Loucy (cell line): Measurements from ENCODE around the gene SAP30L.

Experiments used
- H2AFZ ChIP-seq: fragments of 200-600 bp; sonication (generic); 2 replicates; pipeline ENCODE4 v1.6.0; 2016; ENCODE audit warnings: antibody characterized with exemption, mild to moderate bottlenecking, low read length, moderate library complexity
- H3F3A ChIP-seq: fragments of 200-600 bp; 2 replicates; pipeline ENCODE4 v1.6.0; 2016; ENCODE audit warnings: antibody characterized with exemption, low read depth, mild to moderate bottlenecking
- H3K27me3 ChIP-seq: fragments of 200-600 bp; sonication (generic); 2 replicates; pipeline ENCODE4 v1.6.1; 2014; ENCODE audit warnings: low read length, mild to moderate bottlenecking; ENCODE audit not compliant: insufficient read depth, poor library complexity, severe bottlenecking
- H3K36me3 ChIP-seq: fragments of 200-600 bp; sonication (generic); 2 replicates; pipeline ENCODE4 v1.6.1; 2016; ENCODE audit warnings: low read length; ENCODE audit not compliant: insufficient read depth
- H3K4me1 ChIP-seq: fragments of 200-600 bp; sonication (generic); 2 replicates; pipeline ENCODE4 v1.5.1; 2014; ENCODE audit warnings: low read length, mild to moderate bottlenecking; ENCODE audit not compliant: insufficient read depth, poor library complexity, severe bottlenecking
- H3K4me2 ChIP-seq: fragments of 200-600 bp; sonication (generic); 2 replicates; pipeline ENCODE4 v1.6.0; 2014; ENCODE audit warnings: antibody characterized with exemption, low read length, low read depth, mild to moderate bottlenecking; ENCODE audit not compliant: poor library complexity, severe bottlenecking
- H3K4me3 ChIP-seq: fragments of 200-600 bp; sonication (generic); 2 replicates; pipeline ENCODE4 v1.5.1; 2014; ENCODE audit warnings: low read length, mild to moderate bottlenecking, mixed read lengths; ENCODE audit not compliant: poor library complexity, severe bottlenecking
- H3K79me2 ChIP-seq: fragments of 200-600 bp; sonication (generic); 2 replicates; pipeline ENCODE4 v1.6.1; 2014; ENCODE audit warnings: low read length; ENCODE audit not compliant: insufficient read depth
- H3K9ac ChIP-seq: fragments of 200-600 bp; sonication (generic); 2 replicates; pipeline ENCODE4 v1.6.0; 2014; ENCODE audit warnings: mild to moderate bottlenecking, low read depth, low read length, moderate library complexity; ENCODE audit not compliant: poor library complexity, severe bottlenecking
- H3K9me2 ChIP-seq: fragments of 200-600 bp; sonication (generic); replicated peaks from 2 replicates; pipeline ENCODE4 v1.6.1; 2016; ENCODE audit warnings: low read depth, low read length, mixed read lengths
- H3K9me3 ChIP-seq: fragments of 200-600 bp; sonication (generic); 2 replicates; pipeline ENCODE4 v1.6.1; 2014; ENCODE audit warnings: mild to moderate bottlenecking, antibody characterized with exemption, low read length, low read depth; ENCODE audit not compliant: insufficient read depth
- H4K20me1 ChIP-seq: fragments of 200-600 bp; sonication (generic); 2 replicates; pipeline ENCODE4 v1.6.0; 2014; ENCODE audit warnings: antibody characterized with exemption, low read length, mild to moderate bottlenecking; ENCODE audit not compliant: insufficient read depth, poor library complexity, severe bottlenecking
- EZH2phosphoT487 ChIP-seq: fragments of 200-600 bp; IDR thresholded peaks from 2 replicates; pipeline ENCODE4 v1.6.1; 2018; ENCODE audit warnings: antibody characterized with exemption, mild to moderate bottlenecking, moderate library complexity, borderline replicate concordance
- TF ChIP-seq, protein P1 (sequence below): fragments of 200-600 bp; sonication (generic); conservative IDR thresholded peaks from 2 replicates; pipeline ENCODE4 v1.5.1; 2014; ENCODE audit warnings: mild to moderate bottlenecking, antibody characterized with exemption, low read length

The SAP30L gene

DNA sequence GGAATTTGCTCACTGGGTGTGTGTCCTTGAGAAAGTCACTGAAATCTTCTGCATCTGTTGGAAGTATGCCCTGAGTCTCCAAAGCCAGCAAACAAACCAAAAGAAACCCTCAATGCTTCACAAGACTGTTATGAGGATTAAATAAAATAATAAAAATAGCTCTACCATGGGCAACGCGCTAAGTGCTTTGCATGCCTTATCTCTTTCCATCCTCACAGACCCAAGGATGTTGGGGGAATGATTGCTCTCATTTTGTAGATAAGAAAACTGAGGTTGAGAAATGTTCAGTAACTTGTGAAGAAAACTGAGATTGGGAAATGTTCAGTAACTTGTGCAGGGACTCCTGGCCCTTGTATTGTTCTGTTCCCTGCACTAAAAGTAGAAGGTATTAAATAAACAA, 24.3 kb downstream of the SAP30L start:
- Histone ChIP-seq H3K4me2 (no peak overlapping the region), H3K4me1 (no peaks in the 10 kb centered on the region), H3K4me3 (no peak overlapping the region), H3K79me2 (no peaks in the 10 kb centered on the region), H3K9ac (no peak overlapping the region), H3F3A (no peaks in the 10 kb centered on the region), H2AFZ (no peak overlapping the region), H3K9me3 (no peaks in the 10 kb centered on the region), H3K27me3 (no peaks in the 10 kb centered on the region), H3K9me2 (no peaks in the 10 kb centered on the region), H3K36me3 (no peaks in the 10 kb centered on the region), H4K20me1 (no peaks in the 10 kb centered on the region)
- TF ChIP-seq EZH2phosphoT487, result no peak
- TF ChIP-seq, protein P1, sequence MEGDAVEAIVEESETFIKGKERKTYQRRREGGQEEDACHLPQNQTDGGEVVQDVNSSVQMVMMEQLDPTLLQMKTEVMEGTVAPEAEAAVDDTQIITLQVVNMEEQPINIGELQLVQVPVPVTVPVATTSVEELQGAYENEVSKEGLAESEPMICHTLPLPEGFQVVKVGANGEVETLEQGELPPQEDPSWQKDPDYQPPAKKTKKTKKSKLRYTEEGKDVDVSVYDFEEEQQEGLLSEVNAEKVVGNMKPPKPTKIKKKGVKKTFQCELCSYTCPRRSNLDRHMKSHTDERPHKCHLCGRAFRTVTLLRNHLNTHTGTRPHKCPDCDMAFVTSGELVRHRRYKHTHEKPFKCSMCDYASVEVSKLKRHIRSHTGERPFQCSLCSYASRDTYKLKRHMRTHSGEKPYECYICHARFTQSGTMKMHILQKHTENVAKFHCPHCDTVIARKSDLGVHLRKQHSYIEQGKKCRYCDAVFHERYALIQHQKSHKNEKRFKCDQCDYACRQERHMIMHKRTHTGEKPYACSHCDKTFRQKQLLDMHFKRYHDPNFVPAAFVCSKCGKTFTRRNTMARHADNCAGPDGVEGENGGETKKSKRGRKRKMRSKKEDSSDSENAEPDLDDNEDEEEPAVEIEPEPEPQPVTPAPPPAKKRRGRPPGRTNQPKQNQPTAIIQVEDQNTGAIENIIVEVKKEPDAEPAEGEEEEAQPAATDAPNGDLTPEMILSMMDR, result no peak

DNA sequence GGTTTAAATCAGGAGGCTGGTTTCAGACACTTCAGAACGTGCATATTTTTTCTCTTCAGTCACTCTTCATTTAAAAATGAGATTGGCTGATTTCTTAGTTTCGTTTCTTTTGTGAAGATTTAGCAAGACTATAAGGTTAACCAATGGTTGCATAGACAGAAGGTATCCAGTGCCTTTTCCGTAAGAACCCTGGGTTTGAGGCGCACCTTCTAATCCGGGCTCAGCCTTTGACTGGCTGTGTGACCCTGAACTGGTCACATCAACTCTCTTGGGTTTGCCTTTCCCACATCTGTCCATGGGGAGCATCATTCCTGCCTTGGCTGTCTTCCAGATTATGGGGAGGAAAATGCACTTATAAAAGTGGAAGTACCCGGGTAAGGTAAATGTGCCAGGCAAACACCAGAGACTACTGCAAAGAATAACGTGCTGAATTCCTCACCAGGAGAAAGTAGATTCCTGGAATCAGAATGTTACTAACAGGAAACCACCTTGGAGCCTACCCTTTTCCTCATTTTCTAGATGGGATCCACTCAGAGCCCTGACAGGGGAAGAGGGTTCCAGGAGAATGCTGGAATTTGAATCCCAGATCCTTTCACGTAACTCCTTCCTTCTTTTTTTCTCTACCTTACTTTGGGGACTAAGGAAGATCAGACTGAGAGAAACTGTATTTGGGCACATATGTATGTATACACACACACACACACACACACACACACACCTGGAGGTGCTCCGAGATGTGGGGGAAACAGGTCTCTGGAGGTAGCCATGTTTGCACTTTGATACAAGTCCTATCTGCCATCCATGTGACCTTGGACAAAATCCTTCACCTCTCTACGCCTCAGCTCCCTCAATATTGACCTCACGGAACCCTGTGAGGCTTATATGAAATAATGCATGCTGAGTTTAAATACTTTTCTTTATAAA, 25.4 kb downstream of the SAP30L start:
- Histone ChIP-seq H3K4me3 (no peak overlapping the region), H3K4me2 (no peak overlapping the region), H3K79me2 (no peaks in the 10 kb centered on the region), H3K9me3 (no peaks in the 10 kb centered on the region), H4K20me1 (no peaks in the 10 kb centered on the region), H3K27me3 (no peaks in the 10 kb centered on the region), H3K9me2 (no peaks in the 10 kb centered on the region), H3K9ac (no peak overlapping the region), H3F3A (no peaks in the 10 kb centered on the region), H3K36me3 (no peaks in the 10 kb centered on the region), H3K4me1 (no peaks in the 10 kb centered on the region), H2AFZ (no peak overlapping the region)
- TF ChIP-seq EZH2phosphoT487, result no peak
- TF ChIP-seq, protein P1, result no peak

DNA sequence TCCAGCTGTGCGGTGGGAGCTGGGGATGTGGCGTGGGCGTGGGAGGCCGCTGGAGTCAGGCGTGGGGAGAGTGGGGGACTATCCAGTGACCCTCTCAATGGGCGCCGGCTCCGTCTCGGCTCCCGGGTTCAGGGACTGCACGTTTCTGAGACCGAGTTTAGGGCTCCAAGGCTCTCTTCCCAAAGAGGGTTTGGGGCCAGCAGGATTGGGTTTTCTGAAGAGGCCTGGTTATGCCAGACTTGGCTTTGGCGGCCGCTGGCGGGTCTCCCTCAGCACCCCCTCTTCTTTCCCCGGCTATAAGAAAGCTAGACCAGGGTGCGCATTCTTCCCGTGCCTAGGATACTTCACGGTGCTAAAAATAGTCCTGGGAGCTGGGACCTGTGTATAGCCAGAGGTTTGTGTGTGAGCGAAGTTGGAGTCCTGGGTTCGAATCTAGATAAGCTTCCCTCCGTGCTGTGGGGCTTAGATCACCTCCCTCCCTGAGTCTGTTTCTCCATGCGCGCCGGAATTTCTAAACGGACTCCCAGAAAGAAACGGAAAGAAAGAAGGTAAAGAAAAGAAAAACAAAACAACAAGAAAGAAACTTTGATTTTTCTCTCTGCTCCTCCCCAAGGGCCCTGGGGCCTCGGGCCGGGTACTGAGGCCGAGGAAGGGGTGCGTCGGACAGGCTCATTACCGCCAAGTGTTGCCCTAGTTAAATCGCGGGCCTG, 27.2 kb downstream of the SAP30L start:
- H3K9ac ChIP-seq, result no peak overlapping the region
- no peaks in the 10 kb centered on the region for H3K9me2 ChIP-seq
- no peak overlapping the region for H3K4me3 ChIP-seq
- H3K27me3 ChIP-seq, result no peaks in the 10 kb centered on the region
- H2AFZ ChIP-seq, result no peak overlapping the region
- H4K20me1 ChIP-seq, result no peaks in the 10 kb centered on the region
- H3K4me1 ChIP-seq, result no peaks in the 10 kb centered on the region
- H3F3A ChIP-seq, result no peaks in the 10 kb centered on the region
- H3K4me2 ChIP-seq, result no peak overlapping the region
- no peaks in the 10 kb centered on the region for H3K9me3 ChIP-seq
- no peaks in the 10 kb centered on the region for H3K79me2 ChIP-seq
- TF ChIP-seq, protein P1, result no peak
- TF ChIP-seq EZH2phosphoT487, result no peak
- H3K36me3 ChIP-seq, result no peaks in the 10 kb centered on the region
